ENCODE measurements around the gene OLFM2.
A peak's percentile ranks its signal among the peaks of the same experiment; 100 is the strongest.
"Not testable (repeated sequence)": the region's sequence is repeated elsewhere in the genome, so short reads cannot be mapped to it uniquely, and the experiment has no call there.

Gene OLFM2

DNA sequence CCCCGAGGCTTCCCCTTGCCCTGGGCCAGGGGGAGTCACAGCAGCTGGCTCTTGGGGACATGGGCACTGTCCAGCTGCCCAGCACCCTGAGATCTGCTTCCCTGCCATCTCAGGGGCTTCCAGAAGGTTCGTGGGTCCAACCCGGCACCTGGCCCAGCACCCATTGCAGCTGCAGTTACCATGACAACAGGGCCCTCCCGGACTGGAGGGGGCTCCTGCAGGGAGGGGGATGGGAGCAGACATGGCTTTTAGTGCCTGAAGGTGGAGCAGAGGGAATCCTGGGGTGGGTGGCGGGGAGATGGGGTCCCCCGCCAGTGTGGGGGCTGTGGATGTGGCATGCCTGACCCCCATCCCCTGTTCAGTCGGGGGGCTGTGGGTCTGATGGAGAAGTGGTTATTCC lies 86.5 kb downstream of the OLFM2 start:
- Mint-ChIP-seq H3K27ac (no peak overlapping the region), H3K36me3 (ENCODE audit: low read depth) (peaks cover 17% of the 10 kb centered on the region), H3K27me3 (ENCODE audit: low read depth) (no peaks in the 10 kb centered on the region), H3K4me1 (ENCODE audit: low read depth) (peaks cover 15% of the 10 kb centered on the region), H3K4me3 (no peak overlapping the region), H3K9me3 (no peaks in the 10 kb centered on the region)

DNA sequence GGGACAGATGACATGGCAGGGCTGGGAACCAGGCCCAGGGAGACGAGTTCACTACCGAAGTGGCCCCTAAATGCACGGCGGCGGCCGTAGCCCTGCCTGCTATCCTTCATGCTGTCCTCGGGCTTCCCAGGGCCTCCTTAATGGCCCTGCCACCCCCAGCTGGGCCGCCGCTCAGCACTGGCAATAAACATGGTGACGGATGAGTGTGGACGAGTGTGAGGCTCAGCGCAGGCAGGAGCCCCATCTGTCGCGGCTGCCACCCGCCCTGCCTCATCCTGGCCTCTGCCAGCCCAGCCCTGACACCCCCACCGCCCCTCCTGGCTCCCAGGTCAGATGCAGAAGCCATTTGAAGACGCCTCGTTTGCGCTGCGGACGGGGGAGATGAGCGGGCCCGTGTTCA lies 87.6 kb downstream of the OLFM2 start:
- Mint-ChIP-seq H3K9me3 (no peaks in the 10 kb centered on the region), H3K4me3 (no peak overlapping the region), H3K27ac (no peak overlapping the region), H3K27me3 (ENCODE audit: low read depth) (no peaks in the 10 kb centered on the region), H3K4me1 (ENCODE audit: low read depth) (peaks cover 15% of the 10 kb centered on the region), H3K36me3 (ENCODE audit: low read depth) (peaks cover 18% of the 10 kb centered on the region)

DNA sequence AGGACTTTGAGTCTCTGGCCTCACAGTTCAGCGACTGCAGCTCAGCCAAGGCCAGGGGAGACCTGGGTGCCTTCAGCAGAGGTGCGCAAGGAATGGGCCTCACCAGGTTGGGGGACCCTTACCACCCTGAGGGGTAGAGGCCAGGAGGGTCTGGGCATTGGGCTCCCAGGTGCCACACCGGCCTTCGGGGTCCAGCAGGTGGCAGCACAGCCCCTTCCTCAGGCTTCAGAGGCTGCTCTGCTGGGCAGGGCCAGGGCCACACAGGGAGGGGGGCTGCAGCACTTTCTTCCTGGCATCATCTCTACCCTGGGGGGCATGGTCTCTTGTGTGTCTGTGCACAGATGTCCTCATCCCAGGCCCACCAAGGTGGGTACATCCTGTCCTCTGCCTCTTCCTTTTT lies 88.3 kb downstream of the OLFM2 start:
- H3K4me1 Mint-ChIP-seq (ENCODE audit: low read depth) = peaks cover 14% of the 10 kb centered on the region
- H3K4me3 Mint-ChIP-seq = no peak overlapping the region
- no peaks in the 10 kb centered on the region for H3K9me3 Mint-ChIP-seq
- H3K27ac Mint-ChIP-seq = peak overlapping the region; percentile 49
- H3K27me3 Mint-ChIP-seq (ENCODE audit: low read depth) = no peaks in the 10 kb centered on the region
- peaks cover 23% of the 10 kb centered on the region for H3K36me3 Mint-ChIP-seq (ENCODE audit: low read depth)

DNA sequence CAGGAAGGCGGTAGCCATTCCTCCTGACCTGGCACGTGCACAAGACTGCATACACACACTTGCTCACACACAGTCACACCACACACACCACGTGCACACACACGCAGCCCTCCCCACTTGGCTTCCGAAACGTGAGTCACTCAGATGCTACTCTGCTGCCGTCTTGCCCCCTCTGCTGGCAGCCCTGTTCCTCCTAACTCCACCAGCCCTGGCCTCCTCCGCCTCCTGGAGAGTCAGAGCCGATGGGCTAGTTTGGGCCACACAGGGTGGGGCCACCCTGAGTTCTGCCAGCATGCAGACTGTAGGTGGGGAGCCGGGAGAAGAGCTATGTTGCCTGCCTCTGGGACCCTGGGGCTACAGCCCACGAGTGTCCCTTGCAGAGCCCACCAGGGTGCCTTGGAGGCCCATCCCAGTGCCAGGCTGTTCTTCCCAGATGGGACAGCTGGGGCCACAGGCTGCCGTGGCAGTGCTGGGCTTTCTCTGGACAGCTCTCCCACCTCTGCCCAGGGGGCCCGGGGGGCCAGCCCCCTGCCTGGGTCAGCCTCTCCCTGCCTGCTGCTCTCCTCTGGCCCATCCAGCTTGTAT lies 89.1 kb downstream of the OLFM2 start:
- Mint-ChIP-seq H3K27ac (no peak overlapping the region), H3K4me1 (ENCODE audit: low read depth) (peaks cover 14% of the 10 kb centered on the region), H3K27me3 (ENCODE audit: low read depth) (no peaks in the 10 kb centered on the region), H3K36me3 (ENCODE audit: low read depth) (peaks cover 25% of the 10 kb centered on the region), H3K9me3 (no peaks in the 10 kb centered on the region), H3K4me3 (no peak overlapping the region)

DNA sequence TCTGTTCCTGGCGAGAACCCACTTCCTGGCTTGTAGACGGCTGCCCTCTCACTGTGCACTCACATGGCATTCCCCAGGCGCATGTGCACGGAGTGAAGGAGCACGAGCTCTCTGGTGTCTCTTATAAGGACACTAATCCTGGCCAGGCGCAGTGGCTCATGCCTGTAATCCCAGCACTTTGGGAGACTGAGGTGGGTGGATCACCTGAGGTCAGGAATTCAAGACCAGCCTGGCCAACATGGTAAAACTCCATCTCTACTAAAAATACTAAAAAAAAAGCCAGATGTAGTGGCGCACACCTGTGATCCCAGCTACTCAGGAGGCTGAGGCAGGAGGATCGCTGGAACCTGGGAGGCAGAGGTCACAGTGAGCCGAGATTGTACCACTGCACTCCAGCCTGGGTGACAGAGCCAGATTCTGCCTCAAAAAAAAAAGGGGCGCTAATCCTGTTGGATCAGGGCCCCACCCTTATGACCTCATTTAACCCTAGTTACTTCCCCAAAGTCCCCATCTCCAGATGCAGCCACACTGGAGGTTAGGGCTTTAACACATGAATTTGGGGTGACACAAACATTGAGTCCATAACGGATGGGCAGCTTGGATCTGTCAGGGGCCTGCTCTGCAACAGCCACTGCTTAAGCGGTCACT lies 92.6 kb downstream of the OLFM2 start:
- not testable (repeated sequence) for H3K9me3 Mint-ChIP-seq; H3K27ac Mint-ChIP-seq; H3K27me3 Mint-ChIP-seq (ENCODE audit: low read depth); H3K4me3 Mint-ChIP-seq
- Mint-ChIP-seq H3K36me3 (ENCODE audit: low read depth) (peaks cover 45% of the 10 kb centered on the region), H3K4me1 (ENCODE audit: low read depth) (peaks cover 13% of the 10 kb centered on the region)

DNA sequence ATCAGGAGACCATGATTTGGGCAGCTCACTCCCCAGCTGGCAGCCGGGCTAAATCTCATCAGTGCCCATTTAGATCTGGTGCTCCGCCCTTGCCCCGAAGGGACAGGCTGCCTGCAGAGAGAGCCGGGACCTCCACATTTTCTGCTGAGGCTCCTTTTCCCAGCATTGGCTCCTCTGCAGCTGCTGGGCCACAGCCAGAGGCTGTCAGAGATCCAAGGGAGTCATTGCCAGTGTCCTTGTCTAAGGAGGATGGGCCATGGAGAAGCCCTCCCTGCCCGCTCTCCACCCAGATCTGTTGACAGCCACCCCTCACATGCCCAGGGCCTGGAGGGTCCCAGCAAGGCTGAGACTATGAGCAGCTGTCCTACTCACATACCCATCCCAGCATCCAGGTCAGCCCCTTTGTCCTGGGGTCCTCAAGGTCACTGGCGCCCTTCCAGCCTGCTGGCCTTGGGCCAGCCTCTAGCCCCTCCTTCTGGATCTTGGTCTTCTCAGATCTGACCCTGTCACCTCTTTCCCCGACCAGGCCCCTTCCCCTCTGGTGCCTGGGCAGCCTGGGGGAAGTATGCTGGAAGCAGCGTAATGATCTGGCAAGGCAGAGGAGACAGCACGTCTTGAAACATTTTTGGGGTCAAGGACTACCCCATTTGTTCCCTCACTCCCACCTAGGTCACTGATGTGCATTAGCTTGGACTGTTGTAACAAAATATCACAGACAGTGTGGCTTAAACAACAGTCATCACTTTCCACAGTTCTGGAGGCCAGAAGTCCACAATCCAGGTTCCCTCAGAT lies 93.3 kb downstream of the OLFM2 start:
- Mint-ChIP-seq H3K9me3 (no peaks in the 10 kb centered on the region), H3K27me3 (ENCODE audit: low read depth) (no peaks in the 10 kb centered on the region), H3K4me1 (ENCODE audit: low read depth) (peaks cover 13% of the 10 kb centered on the region), H3K27ac (no peak overlapping the region), H3K4me3 (no peak overlapping the region), H3K36me3 (ENCODE audit: low read depth) (peaks cover 47% of the 10 kb centered on the region)

DNA sequence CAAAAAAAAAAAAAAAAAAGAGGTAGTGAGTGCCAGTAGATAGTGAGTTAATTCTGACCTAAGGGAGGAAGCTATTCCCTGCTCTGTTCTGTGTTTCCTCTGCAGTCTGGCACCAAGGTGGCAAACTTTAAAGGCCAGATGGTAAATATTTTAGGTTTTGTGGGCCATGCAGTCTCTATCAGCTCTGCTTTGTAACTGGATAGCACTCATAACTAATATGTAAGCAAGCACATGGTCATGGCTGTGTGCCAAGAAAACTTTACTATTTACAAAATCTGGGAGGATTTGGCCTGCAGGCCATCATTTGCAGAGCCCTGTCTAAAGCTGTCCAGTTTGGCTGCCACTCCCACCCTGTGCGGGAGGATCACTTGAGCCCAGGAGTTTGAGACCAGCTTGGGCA lies 96.9 kb downstream of the OLFM2 start:
- H3K36me3 Mint-ChIP-seq (ENCODE audit: low read depth) = peaks cover 40% of the 10 kb centered on the region
- peaks cover 11% of the 10 kb centered on the region for H3K4me1 Mint-ChIP-seq (ENCODE audit: low read depth)
- no peaks in the 10 kb centered on the region for H3K27me3 Mint-ChIP-seq (ENCODE audit: low read depth)

DNA sequence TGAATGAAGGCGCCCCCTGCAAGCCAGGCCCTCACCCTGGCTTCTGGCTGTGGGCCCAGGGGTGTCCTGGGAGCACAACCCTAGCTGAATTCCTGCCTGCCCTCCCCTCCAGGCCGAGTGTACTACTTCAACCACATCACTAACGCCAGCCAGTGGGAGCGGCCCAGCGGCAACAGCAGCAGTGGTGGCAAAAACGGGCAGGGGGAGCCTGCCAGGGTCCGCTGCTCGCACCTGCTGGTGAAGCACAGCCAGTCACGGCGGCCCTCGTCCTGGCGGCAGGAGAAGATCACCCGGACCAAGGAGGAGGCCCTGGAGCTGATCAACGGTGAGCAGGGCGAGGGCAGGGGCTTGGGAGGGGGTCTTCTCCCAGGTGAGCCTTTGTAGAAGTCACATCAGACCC lies 98.0 kb downstream of the OLFM2 start:
- Mint-ChIP-seq H3K27me3 (ENCODE audit: low read depth) (no peaks in the 10 kb centered on the region), H3K9me3 (no peaks in the 10 kb centered on the region), H3K36me3 (ENCODE audit: low read depth) (peaks cover 33% of the 10 kb centered on the region), H3K27ac (no peak overlapping the region), H3K4me1 (ENCODE audit: low read depth) (peaks cover 11% of the 10 kb centered on the region), H3K4me3 (no peak overlapping the region)

More for the DNA sequence above, 96.9 kb downstream of the OLFM2 start:
- H3K9me3 Mint-ChIP-seq = no peaks in the 10 kb centered on the region
- H3K27ac Mint-ChIP-seq = no peak overlapping the region
- H3K4me3 Mint-ChIP-seq = no peak overlapping the region

DNA sequence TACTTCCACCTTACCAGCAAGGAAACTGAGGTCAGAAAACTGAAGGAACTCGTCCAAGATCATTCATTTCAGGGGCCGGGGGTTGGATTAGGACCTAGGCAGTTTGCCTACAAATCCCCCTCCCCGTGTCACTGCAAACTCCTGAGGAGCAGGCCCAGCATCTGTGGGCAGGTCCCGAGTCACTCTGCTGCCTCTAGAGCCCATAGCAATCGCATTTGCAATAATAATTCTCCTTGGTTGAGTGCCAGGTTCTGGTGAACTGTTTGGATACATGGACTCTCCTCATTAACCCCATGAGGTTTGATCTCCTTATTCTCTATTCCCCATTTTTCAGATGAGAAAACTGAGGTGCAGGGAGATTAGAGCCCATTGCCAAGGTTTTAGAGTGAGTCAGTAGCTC lies 100.3 kb downstream of the OLFM2 start:
- H3K27ac Mint-ChIP-seq = peak overlapping the region; percentile 87
- peaks cover 11% of the 10 kb centered on the region for H3K4me1 Mint-ChIP-seq (ENCODE audit: low read depth)
- H3K4me3 Mint-ChIP-seq = peak overlapping the region; percentile 94
- peaks cover 14% of the 10 kb centered on the region for H3K36me3 Mint-ChIP-seq (ENCODE audit: low read depth)
- no peaks in the 10 kb centered on the region for H3K9me3 Mint-ChIP-seq
- H3K27me3 Mint-ChIP-seq (ENCODE audit: low read depth) = no peaks in the 10 kb centered on the region

DNA sequence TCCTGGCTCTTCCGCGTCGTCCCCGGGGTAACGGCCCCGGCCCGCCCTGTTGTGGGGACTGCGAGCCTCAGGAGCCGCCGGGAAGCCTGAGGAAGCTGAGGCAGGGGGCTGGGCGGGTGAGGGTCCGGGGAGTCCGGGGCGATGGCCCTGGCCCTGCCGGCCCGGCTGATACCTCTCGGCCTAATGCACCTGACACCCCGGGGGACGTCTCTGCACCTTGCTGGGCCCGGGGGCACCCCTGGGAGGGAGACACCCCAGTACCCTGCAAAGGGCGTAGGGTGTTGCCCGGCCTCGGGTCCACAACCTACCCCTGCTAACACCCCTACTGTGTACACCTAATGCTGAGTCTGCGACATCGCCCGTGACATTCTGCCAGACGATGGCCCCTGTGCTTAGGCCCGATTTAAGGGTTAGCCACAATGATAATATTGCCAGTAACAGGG lies 100.8 kb downstream of the OLFM2 start:
- peaks cover 12% of the 10 kb centered on the region for H3K36me3 Mint-ChIP-seq (ENCODE audit: low read depth)
- no peaks in the 10 kb centered on the region for H3K9me3 Mint-ChIP-seq
- peak overlapping the region; percentile 87 for H3K27ac Mint-ChIP-seq
- peak overlapping the region; percentile 94 for H3K4me3 Mint-ChIP-seq
- no peaks in the 10 kb centered on the region for H3K27me3 Mint-ChIP-seq (ENCODE audit: low read depth)
- H3K4me1 Mint-ChIP-seq (ENCODE audit: low read depth) = peaks cover 11% of the 10 kb centered on the region

DNA sequence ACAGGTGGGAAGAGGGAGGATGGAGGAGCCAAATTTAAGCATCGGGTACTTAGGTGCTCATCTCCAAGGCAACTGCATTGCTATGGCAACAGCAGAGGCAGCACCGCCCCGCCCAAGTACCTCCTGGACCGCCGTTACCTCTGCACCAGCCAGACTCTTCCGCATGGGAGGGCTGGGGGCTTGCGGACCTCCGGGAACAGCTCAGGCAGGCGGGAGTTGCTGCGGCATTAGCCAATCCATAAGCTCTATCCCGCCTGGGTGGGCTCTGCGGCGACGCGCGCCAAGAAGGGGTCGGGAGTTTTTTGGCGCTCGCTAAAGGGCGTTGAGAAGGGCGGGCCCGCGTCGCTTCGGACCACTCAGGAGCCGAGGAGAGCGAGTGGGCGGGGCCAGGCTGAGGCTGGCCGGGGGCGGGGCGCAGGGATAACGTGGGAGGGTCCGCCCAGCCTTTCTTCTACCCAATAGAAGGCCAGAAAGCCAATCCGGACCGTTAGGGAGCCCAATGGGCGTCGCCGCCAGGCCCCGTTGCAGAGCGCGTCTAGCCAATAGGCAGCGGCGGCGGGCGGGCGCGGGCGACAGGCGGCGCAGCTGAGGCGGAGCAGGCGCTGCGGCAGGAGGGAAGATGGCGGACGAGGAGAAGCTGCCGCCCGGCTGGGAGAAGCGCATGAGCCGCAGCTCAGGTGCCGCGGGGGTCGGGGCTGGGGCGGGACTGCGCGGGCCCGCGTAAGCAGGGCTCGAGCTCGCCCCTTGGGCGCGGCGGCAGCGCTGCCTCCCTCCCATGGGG lies 101.4 kb downstream of the OLFM2 start, which contains the start of gene PIN1:
TSS of gene PIN1 (plus strand) at position 593 of the 781 bp plus-strand sequence. CDS start at position 620, 27 bp downstream.
- H3K4me3 Mint-ChIP-seq = peak within 1 kb of the TSS; percentile 95
- no peaks in the 10 kb centered on the region for H3K9me3 Mint-ChIP-seq
- H3K36me3 Mint-ChIP-seq (ENCODE audit: low read depth) = peaks cover 14% of the 10 kb centered on the region
- peaks cover 15% of the 10 kb centered on the region for H3K4me1 Mint-ChIP-seq (ENCODE audit: low read depth)
- no peaks in the 10 kb centered on the region for H3K27me3 Mint-ChIP-seq (ENCODE audit: low read depth)
- H3K27ac Mint-ChIP-seq = peak within 1 kb of the TSS; percentile 88

DNA sequence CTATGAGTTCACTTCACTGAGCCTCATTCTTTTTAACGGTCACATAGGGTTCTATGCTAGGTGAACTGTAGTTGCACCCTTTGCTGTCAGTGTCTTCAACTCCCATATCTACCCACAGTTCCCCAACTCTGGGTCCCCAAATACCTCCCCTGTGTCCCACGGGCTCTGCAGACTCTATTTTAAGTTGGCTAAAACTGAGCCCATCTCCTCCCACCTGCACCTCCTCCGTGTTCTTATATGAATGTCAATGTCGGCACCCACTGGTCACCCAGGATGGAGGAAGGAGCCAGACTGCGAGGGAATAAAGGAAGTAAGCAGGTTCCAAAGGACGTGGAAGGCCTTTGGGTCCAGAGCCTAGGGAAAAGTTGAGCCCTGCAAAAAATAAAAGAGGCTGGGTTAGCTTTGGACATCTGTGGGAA lies 102.0 kb downstream of the OLFM2 start:
- no peaks in the 10 kb centered on the region for H3K9me3 Mint-ChIP-seq
- peak overlapping the region; percentile 88 for H3K27ac Mint-ChIP-seq
- H3K4me1 Mint-ChIP-seq (ENCODE audit: low read depth) = peaks cover 18% of the 10 kb centered on the region
- H3K36me3 Mint-ChIP-seq (ENCODE audit: low read depth) = peaks cover 15% of the 10 kb centered on the region
- H3K27me3 Mint-ChIP-seq (ENCODE audit: low read depth) = no peaks in the 10 kb centered on the region
- peak overlapping the region; percentile 95 for H3K4me3 Mint-ChIP-seq

DNA sequence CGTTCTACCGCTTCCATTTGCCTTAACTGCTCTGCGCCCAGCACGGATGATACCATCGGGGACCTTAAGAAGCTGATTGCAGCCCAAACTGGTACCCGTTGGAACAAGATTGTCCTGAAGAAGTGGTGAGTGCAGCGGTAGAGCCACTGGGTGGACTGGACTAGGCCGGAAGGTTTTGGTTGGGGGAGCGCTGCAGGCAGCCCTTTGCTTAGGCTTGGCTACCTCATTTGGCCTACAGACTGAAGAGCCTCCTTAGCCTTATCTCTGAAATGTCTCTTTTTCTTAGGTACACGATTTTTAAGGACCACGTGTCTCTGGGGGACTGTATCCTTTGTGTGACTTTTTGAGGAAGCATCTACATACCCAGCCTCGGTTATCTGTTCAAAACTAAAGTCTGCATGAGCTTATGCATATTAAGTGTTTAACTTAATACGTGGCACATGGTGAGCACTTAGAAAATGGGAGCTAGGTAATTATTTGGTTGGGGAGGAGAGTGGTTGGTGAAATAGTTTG lies 107.7 kb downstream of the OLFM2 start:
- Mint-ChIP-seq H3K9me3 (no peaks in the 10 kb centered on the region), H3K27me3 (ENCODE audit: low read depth) (no peaks in the 10 kb centered on the region), H3K27ac (peak overlapping the region; percentile 99), H3K4me3 (peak overlapping the region; percentile 100), H3K36me3 (ENCODE audit: low read depth) (peaks cover 20% of the 10 kb centered on the region), H3K4me1 (ENCODE audit: low read depth) (peaks cover 26% of the 10 kb centered on the region)

Measured in T-helper 1 cell treated with Interleukin-12 subunit alpha and Interleukin-12 subunit beta and Interleukin-4 antibody, amounts not matched to agents 30 μg/mL and 1 μg/mL, for 36 hours (primary cell).